Measurements from ENCODE around the gene IBTK.

Gene IBTK

GRCh38 chr6:82268301-82268846 lies 20.8 kb upstream of the IBTK start:
- H3K4me2 ChIP-seq (ENCODE audit: low read length), result no peak overlapping the region
- no peaks in the 10 kb centered on the region for H3K36me3 ChIP-seq (ENCODE audit: control insufficient read depth, low read length)
- no peaks in the 10 kb centered on the region for H3K79me2 ChIP-seq (ENCODE audit: control insufficient read depth, low read length)
- H4K20me1 ChIP-seq (ENCODE audit: control insufficient read depth, insufficient read depth, low read depth, low read length), result no peaks in the 10 kb centered on the region
- peaks cover 14% of the 10 kb centered on the region for H3K27me3 ChIP-seq (ENCODE audit: control insufficient read depth, low read length)
- TF ChIP-seq CTCF (IDR thresholded peaks at IDR 0.05; ENCODE audit: low read depth, low read length, poor library complexity, severe bottlenecking) (no peak), EZH2phosphoT487 (IDR thresholded peaks at IDR 0.05; ENCODE audit: borderline replicate concordance, low read length) (no peak)
- H3K9me3 ChIP-seq (ENCODE audit: control insufficient read depth, insufficient read depth, low read length), result no peaks in the 10 kb centered on the region
- H3K9me2 ChIP-seq (replicated peaks; ENCODE audit: control insufficient read depth, low read length), result no peaks in the 10 kb centered on the region
- H3K4me1 ChIP-seq (ENCODE audit: control insufficient read depth, low read length), result no peaks in the 10 kb centered on the region
- H3K4me3 ChIP-seq (ENCODE audit: low read length), result no peak overlapping the region
- no peak overlapping the region for H3K27ac ChIP-seq (ENCODE audit: low read depth, low read length)
- H3F3A ChIP-seq (ENCODE audit: control insufficient read depth, insufficient read depth), result no peaks in the 10 kb centered on the region

- Histone ChIP-seq H4K20me1 (ENCODE audit: control insufficient read depth, insufficient read depth, low read depth, low read length) (no peaks in the 10 kb centered on the region), H3K9me3 (ENCODE audit: control insufficient read depth, insufficient read depth, low read length) (no peaks in the 10 kb centered on the region), H3K4me1 (ENCODE audit: control insufficient read depth, low read length) (peaks cover 4% of the 10 kb centered on the region; the same call in 1 of the 2 replicates), H3K4me3 (ENCODE audit: low read length) (no peak overlapping the region), H3F3A (ENCODE audit: control insufficient read depth, insufficient read depth) (no peaks in the 10 kb centered on the region), H3K36me3 (ENCODE audit: control insufficient read depth, low read length) (no peaks in the 10 kb centered on the region), H3K9me2 (replicated peaks; ENCODE audit: control insufficient read depth, low read length) (no peaks in the 10 kb centered on the region), H3K79me2 (ENCODE audit: control insufficient read depth, low read length) (no peaks in the 10 kb centered on the region), H3K27me3 (ENCODE audit: control insufficient read depth, low read length) (peaks cover 5% of the 10 kb centered on the region; the same call in 1 of the 2 replicates), H3K27ac (ENCODE audit: low read depth, low read length) (no peak overlapping the region), H3K4me2 (ENCODE audit: low read length) (no peak overlapping the region)
- TF ChIP-seq EZH2phosphoT487 (IDR thresholded peaks at IDR 0.05; ENCODE audit: borderline replicate concordance, low read length) (no peak), CTCF (IDR thresholded peaks at IDR 0.05; ENCODE audit: low read depth, low read length, poor library complexity, severe bottlenecking) (no peak)
These were observed 17.3 kb upstream of the IBTK start for GRCh38 chr6:82264824-82265223.

- Histone ChIP-seq H3K79me2 (ENCODE audit: control insufficient read depth, low read length) (no peaks in the 10 kb centered on the region), H3K27ac (ENCODE audit: low read depth, low read length) (no peak overlapping the region), H3K4me1 (ENCODE audit: control insufficient read depth, low read length) (peaks cover 4% of the 10 kb centered on the region; the same call in 1 of the 2 replicates), H3K9me3 (ENCODE audit: control insufficient read depth, insufficient read depth, low read length) (no peaks in the 10 kb centered on the region), H3K4me2 (ENCODE audit: low read length) (no peak overlapping the region), H3K9me2 (replicated peaks; ENCODE audit: control insufficient read depth, low read length) (no peaks in the 10 kb centered on the region), H3K27me3 (ENCODE audit: control insufficient read depth, low read length) (peaks cover 5% of the 10 kb centered on the region; the same call in 1 of the 2 replicates), H3K36me3 (ENCODE audit: control insufficient read depth, low read length) (no peaks in the 10 kb centered on the region), H3K4me3 (ENCODE audit: low read length) (no peak overlapping the region), H3F3A (ENCODE audit: control insufficient read depth, insufficient read depth) (no peaks in the 10 kb centered on the region), H4K20me1 (ENCODE audit: control insufficient read depth, insufficient read depth, low read depth, low read length) (no peaks in the 10 kb centered on the region)
- no peak for TF ChIP-seq EZH2phosphoT487 (IDR thresholded peaks at IDR 0.05; ENCODE audit: borderline replicate concordance, low read length)
- no peak for TF ChIP-seq CTCF (IDR thresholded peaks at IDR 0.05; ENCODE audit: low read depth, low read length, poor library complexity, severe bottlenecking)
These were observed 16.8 kb upstream of the IBTK start for GRCh38 chr6:82264321-82264720.

Measured in DOHH2 (cell line).